Measurements from ENCODE around the gene NKG7. TPM values are rescaled to one million over a fixed set of nuclear protein-coding genes. Genes with fewer than 3 reads are reported as not detected.

The NKG7 gene
- total and polyA plus RNA-seq, 2 of the 13 experiments (the other 11 are each of a cell fraction or from before 2014, with no cell fraction given) = 0.40 TPM; not detected in 1

- TF ChIP-seq THAP9 (CRISPR knock-in tag; IDR thresholded peaks at IDR 0.05; ENCODE audit: borderline replicate concordance) = 0 out of 2 replicates have a peak, but pooled peaks have one; percentile 9
- no peak for TF ChIP-seq IKZF4 (CRISPR knock-in tag; IDR thresholded peaks at IDR 0.05; ENCODE audit: borderline replicate concordance, low read depth, not compliant biosample characterization)
- TF ChIP-seq HCFC1 (IDR thresholded peaks at IDR 0.05; ENCODE audit: low read depth, low read length) = no peak
- TF ChIP-seq ZNF768 (CRISPR knock-in tag; IDR thresholded peaks at IDR 0.05) = 0 out of 2 replicates have a peak, but pooled peaks have one; percentile 18
Observed at GRCh38 chr19:51386882-51387520, 14.5 kb upstream of the NKG7 start (continued).

- no peak for DNase-seq (ENCODE audit: low spot score)
- no peaks in the 10 kb centered on the region for H3K79me2 ChIP-seq (ENCODE audit: insufficient read depth, low read length)
Observed at GRCh38 chr19:51382004-51382403, 9.6 kb upstream of the NKG7 start.

More at GRCh38 chr19:51382004-51382403, 9.6 kb upstream of the NKG7 start:
- Histone ChIP-seq H3K4me2 (ENCODE audit: low read depth, low read length) (no peak overlapping the region), H3K4me1 (ENCODE audit: insufficient read depth, low read length) (peaks cover 11% of the 10 kb centered on the region), H3K9ac (ENCODE audit: insufficient read depth, low read depth, low read length) (no peak overlapping the region), H3K27ac (ENCODE audit: extremely low read length, insufficient read depth, low read length) (no peak overlapping the region), H3K9me3 (ENCODE audit: low read length) (peaks cover 5% of the 10 kb centered on the region), H4K20me1 (ENCODE audit: insufficient read depth, low read length) (no peaks in the 10 kb centered on the region), H2AFZ (ENCODE audit: low read length) (no peak overlapping the region), H3K36me3 (replicated peaks in 1 of 2; ENCODE audit: control insufficient read depth in 1 of 2, insufficient read depth in 2 of 2, low read length in 2 of 2) (no peaks in the 10 kb centered on the region), H3K27me3 (ENCODE audit: control insufficient read depth in 1 of 2, insufficient read depth in 2 of 2, low read length in 2 of 2) (peaks cover 2 to 3% of the 10 kb centered on the region in 2 experiments; a peak in 1 of 5 replicates), H3K4me3 (replicated peaks in 1 of 3; ENCODE audit: insufficient read depth in 1 of 3, low read depth in 2 of 3, low read length in 3 of 3) (no peak overlapping the region)
- POLR2A ChIA-PET = interaction anchor here (1.0 to 2.1 kb wide), 2 partner anchors 14 to 16 kb away, joined by 4 to 13 read pairs; partner anchors contain the start of gene CLDND2
- TF ChIP-seq ADNP (CRISPR knock-in tag; IDR thresholded peaks at IDR 0.05) = no peak
- intact Hi-C loops (cut with micrococcal nuclease; ENCODE audit: unreplicated experiment) = no loop called here
- WGBS (ENCODE audit: low lambda C conversion rate) = 79% methylated on average over 4 of the region's 4 CpGs
- in situ Hi-C loops (cut with HindIII; ENCODE audit: extremely low pct_ligation_motif_present, low pct_unique_long_range_greater_than_20kb) = no loop called here
- FAIRE-seq (no peak), ATAC-seq (no peak)
- CTCF ChIA-PET (ENCODE audit: low intra/inter-chr PET ratio, low total read pairs) = no interaction called here
- BruUV-seq (replicated peaks) = no TSS peak

All from HepG2 (cell line).